T-helper 22 cell (primary cell): ENCODE results near the gene PSME2.
"Not testable (repeated sequence)": the region's sequence is repeated elsewhere in the genome, so short reads cannot be mapped to it uniquely, and the experiment has no call there.

Experiments used
- DNase-seq: peaks from one replicate; pipeline ENCODE4 v3.0.0-alpha.2; 2020; ENCODE audit warnings: low read depth

The PSME2 gene

DNA sequence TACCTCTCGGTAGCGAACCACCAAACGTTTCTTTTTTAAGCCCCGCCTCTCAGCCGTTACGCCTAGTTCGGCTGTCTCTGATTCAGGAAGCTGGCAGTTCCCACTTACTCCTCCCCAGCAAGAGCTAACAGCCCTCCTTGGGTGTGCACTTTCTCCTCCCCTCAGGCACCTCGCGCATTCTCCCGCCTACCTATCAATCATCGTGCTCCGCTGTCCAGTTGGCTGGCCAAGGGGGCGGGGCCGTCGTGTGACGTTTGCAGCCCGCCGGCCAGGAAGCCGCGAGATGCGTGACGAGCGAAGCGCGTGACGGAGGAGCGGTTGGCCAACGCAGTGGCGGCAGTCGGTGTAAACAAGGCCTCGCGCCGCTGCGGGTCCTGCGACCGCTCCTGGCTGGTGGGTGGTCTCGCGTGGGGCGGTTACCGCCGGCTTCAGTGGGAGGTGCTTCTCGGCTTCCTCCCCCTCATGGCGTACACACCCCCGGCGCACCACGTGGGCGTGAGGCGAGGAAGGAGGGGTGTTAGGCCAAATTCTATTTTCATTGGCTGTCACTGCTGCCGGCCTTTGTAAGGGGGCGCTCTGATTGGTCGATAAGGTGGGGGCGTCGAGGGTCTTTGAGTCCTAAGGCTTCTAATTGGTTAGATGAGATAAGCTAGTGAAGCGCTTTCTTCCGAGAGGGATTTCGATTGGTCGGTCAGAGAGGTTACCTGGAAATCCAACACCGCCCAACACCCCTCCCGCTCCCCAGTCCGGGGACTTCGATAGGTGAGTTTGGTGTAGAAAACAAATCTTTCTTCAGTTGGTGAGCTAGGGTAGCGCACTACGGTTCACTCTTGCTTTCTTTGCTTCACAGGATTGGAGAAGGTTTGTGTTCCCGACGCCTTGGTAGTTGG, 31.6 kb downstream of the PSME2 start, which contains the start of the genes DCAF11 and NRL:
TSS of gene DCAF11 (plus strand) at position 246 of the 890 bp plus-strand sequence. CDS start 818 bp downstream, outside the sequence.
TSS of gene NRL (minus strand) at position 418 of the 890 bp plus-strand sequence. CDS start 32,101 bp downstream, outside the sequence.
- DNase-seq = peak; percentile 99

DNA sequence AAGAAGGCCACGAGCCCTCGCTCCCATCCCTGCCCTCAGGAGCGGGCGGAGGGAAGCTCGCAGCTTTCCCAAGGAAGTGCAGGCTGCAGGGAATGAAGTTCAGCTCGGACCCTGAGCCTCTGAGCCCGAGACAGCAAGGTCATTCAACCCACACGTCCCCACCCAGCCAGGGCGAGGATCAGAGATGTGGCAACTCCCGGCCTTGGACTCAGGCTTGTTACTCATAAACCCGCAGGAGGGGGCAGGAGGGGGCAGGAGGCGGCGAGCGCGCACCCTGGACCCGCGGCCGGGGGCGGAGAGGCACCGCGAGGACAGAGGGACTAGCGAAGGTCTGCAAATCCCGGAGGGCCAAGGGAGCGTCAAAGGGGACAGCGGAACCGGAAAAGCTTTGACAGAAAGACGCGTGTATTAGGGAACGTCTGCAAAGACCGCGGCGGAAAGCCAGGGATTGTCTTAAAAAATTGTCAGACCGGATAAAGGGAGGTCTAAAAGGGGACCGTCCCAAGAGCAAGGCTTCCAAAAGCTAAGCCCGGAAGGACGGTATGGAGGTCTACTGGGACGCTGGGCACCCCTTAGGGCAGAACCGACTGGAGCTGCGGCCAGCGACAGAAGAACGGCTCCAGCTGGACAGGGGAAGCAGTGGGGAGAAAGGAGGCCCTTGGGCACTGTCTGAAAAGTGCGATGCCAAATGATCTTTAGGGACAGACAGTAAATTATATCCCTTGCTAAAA, 32.4 kb downstream of the PSME2 start:
- DNase-seq = peak; percentile 73

DNA sequence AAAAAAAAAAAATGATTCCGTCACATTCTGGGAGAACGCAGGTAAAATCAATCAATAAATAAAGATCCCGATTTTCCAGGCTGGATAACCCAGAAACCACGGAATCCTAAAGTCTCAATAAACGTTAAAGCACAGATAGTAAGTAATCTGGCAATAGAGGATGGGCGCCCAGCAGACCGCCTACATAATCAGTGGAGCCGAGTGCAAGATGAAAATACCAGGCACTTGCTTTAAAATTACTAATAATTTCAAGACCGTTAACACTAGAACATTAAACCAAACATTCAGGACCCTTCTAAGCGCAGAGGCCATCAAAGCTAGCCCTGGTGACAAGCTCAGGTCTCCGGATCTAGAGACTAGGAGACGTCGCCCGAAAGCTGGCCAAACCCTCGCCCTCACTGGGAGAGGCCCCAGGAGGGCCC, 33.0 kb downstream of the PSME2 start:
- DNase-seq = no peak

DNA sequence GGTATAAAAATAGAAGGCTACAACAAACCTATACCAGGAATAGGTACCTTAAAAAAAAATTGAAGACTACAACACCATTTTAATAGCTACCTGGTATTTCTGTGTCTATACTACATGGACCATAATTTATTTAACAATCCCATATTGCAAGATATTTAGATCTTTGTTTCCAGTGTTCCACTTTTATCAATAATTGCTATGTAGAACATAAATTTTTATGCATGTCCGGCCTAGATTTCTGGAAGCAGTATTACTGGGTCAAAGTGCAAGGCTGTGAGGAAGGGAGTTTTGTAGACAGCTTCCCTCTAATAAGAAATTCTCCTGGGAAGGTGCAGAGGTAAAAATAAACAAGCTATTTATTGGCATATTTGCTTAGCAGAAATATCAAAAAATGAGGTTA, 35.9 kb downstream of the PSME2 start:
- no peak for DNase-seq

DNA sequence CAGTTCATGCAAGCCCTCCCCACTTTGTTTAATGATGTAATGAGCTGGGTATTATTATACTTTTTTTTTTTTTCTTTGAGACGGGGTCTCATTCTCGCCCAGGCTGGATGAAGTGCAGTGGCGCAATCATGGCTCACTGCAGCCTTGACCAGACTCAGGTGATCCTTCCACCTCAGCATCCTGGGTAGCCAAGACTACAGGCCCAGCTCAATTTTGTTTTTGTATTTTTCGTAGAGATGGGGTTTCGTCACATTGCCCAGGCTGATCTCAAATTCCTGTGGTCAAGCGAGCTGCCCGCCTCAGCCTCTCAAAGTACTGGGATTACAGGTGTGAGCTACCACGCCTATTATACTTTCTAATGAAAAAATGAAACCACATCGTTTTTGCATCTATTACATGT, 36.4 kb downstream of the PSME2 start:
- no peak for DNase-seq

DNA sequence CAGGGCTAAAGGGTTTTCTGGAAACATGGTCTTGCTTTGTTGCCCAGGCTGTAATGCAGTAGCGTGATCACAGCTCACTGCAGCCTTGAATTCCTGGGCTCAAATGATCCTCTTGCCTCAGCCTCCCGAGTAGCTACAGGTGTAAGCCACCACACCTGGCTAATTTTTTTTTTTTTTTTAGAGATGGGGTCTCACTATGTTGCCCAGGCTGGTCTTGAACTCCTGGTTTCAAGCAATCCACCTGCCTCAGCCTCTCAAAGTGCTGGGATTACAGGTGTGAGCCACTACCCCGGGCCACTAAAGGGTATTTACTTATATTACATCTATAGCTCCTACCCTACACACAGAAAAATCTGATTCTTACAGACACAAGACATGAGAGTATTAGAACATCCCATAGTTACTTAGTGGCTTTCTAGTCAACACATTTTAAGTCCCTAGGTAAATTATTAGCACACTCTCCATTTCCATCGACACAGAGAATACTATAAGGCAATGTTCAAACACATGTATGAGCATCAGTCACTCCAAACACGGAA, 38.0 kb downstream of the PSME2 start:
- DNase-seq = no peak

DNA sequence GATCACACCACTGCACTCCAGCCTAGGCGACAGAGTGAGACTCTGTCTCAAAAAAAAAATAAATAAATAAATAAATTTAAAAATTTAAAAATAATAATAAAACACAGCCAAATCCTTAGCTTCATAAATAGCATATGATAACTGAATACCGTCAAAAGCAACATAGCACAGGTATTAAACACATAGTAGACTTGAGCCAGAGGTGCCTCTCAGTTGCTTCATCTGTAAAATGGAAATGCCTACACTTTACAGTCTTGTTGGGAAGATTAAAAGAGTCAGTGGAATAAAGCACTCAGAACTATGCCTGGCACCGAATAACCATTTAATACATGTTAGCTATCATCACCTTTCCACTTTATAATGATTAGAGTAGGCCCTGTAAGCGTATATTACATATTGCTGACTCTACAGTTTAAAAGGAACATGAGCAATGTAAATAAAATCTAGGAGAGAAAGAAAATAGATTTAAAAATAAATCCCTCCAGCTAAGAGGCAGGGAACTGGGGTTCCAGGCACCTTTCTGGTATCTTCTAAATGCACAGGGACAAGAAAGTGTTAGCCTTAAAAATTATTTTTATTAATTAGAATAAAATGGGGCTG, 39.6 kb downstream of the PSME2 start:
- DNase-seq = no peak

DNA sequence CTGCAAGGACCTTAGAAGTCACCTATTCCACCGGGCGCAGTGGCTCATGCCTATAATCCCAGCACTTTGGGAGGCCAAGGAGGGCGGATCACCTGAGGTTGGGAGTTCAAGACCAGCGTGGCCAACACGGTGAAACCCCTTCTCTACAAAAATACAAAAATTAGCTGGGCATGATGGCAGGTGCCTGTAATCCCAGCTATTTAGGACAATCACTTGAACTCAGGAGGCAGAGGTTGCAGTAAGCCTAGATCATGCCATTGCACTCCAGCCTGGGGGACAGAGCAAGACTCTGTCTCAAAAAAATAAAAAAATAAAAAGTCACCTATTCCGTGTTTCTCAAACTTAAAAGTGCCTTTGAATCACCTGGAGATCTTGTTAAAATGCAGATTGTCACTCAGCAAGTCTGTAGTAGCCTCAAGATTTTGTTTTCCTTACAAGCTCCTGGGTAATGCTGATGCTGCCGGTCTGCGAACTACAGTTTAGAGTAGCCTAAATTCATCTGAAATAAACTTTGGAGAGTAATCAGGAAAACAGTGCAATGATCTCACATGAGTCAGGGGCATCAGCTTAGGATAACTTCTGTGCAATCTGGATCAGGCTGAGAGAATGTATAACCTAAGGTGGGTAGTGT, 40.7 kb downstream of the PSME2 start:
- not testable (repeated sequence) for DNase-seq

DNA sequence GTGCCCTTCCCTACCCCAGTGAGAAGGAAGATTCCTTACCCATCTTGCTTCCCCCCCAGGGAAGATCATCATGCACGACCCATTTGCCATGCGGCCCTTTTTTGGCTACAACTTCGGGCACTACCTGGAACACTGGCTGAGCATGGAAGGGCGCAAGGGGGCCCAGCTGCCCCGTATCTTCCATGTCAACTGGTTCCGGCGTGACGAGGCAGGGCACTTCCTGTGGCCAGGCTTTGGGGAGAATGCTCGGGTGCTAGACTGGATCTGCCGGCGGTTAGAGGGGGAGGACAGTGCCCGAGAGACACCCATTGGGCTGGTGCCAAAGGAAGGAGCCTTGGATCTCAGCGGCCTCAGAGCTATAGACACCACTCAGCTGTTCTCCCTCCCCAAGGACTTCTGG, 43.0 kb downstream of the PSME2 start:
- no peak for DNase-seq

DNA sequence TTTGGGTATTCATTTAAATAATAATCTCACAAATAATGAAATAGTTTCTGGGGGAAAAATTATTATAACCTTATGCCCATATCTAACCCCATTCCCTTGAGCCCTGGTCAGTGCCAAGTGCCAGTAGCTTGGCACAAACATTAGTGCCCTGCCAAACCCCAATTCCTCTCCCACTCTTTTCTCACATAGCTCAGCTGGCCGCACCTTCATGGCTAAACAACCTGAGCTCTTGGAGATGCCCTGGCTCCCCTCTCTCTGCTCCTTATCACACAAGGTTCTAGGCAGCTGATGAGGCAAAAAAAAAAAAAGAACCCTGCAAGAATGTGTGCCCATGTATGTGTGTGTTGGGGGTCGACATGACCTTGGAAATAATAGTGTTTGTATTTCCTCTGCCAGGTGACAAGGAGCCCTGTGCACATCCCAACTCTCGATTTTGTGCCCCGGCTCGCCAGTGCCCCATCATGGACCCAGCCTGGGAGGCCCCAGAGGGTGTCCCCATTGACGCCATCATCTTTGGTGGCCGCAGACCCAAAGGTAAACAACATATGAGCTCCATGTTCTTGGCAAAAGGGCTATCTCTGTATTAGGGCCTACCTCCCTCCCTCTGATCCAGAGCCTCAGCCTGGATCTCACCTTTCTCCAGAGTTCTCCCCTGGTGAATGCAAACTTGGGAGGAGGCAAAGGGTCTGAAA, 43.9 kb downstream of the PSME2 start:
- no peak for DNase-seq

DNA sequence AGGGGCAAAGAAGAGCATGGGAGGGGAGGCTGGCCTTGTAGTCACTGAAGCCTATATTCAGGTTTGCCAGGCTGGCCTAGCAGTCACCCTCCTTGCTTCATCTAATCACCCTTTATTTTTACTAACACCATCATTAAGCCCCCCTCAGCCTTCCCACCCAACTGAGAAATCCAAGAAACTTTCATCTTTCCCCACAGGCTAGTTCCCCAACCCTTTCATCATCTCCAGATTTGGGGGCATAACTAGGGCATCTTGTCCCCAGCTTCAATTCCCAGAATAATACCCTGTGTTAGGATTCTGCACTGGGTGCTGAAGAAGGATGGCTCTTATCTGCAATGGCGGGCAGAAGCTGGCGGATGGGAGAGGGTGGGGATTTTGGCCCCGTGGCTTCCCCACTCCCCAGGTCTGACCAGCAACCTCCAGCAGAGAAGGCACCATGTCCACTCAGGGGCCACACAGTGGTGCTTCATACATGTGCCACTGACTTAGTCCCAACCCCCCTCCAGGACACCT, 45.4 kb downstream of the PSME2 start:
- DNase-seq = no peak

DNA sequence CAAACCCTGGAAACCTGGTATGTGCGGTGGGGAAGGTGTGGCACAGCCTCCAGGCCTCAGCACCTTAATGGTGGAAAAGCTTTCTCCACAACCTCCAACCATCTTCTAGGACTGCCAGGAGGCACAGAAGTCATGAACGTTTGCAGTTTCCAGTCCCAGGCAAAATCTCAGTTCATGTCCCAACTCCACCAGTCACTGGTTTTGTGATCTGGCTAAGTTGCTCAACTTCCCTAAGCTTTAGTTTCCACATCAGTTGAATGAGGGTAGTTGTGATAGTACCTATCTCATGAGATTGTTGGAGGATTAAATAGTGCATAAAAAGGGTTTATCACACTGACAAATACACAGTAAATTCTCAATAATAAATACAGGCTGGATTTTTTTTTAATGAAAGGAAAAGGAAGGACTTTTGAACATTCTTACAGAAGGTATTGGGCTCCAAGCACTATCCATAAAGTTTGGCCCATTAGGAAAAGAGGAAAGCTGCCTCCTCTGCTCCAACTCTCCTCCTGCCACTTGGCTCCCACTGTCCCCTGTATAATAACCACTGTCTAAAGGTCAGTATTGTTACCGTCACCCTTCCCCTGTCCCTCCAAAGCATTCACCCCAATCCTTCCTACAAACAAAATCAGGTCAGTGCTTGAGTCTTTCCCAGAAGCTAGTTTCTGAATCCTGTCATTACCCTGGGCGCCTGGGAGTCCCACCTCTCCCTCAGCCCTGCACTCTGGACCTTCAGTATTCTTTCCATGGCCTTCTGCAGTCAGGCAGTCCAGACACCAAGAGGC, 46.0 kb downstream of the PSME2 start:
- no peak for DNase-seq

DNA sequence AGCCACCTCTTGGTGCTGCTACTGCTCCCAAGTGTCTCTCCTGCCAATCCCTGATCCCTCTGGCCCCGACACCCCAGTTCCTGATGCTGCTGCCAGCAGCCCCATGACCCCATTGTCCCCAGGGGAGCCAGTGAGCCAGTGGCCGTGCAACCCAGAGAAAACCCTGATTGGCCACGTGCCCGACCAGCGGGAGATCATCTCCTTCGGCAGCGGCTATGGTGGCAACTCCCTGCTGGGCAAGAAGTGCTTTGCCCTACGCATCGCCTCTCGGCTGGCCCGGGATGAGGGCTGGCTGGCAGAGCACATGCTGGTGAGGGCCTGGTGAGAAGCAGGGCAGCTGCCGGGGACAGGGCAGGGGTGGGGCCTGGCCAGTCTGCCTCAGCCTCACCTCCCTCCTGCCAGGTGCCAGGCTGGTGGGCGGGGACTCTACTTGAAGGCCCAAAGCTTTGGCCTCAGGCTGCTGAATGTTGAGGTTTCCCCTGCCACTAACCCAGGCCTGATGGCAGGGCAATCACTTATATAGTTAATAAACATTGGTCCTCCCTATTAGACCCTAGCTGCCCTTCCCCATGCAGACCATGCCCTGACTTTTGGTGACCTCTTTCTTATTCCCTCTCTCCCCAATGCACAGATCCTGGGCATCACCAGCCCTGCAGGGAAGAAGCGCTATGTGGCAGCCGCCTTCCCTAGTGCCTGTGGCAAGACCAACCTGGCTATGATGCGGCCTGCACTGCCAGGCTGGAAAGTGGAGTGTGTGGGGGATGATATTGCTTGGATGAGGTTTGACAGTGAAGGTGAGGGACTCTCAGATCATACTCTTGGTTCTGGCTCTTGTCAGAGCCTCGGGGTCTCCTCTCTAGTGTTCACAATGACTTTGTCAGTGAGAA, 47.2 kb downstream of the PSME2 start:
- DNase-seq = no peak

DNA sequence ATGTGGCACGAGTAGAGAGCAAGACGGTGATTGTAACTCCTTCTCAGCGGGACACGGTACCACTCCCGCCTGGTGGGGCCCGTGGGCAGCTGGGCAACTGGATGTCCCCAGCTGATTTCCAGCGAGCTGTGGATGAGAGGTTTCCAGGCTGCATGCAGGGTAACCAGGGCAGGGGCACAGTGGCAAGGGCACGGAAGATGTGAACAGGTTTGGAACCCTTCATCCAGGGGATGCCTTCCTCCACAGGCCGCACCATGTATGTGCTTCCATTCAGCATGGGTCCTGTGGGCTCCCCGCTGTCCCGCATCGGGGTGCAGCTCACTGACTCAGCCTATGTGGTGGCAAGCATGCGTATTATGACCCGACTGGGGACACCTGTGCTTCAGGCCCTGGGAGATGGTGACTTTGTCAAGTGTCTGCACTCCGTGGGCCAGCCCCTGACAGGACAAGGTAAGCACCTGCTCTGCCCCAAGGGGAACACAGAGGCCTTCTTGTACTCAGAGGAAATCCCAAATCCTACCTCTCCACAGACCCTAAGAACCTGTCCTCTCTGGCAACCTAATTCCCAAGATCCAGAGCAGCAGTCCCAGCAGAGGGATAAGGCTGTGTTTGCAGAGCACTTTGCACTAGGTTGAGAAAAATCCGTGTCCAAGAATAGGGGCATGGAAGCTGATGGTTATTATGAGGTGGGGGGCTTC, 48.0 kb downstream of the PSME2 start:
- DNase-seq = no peak

DNA sequence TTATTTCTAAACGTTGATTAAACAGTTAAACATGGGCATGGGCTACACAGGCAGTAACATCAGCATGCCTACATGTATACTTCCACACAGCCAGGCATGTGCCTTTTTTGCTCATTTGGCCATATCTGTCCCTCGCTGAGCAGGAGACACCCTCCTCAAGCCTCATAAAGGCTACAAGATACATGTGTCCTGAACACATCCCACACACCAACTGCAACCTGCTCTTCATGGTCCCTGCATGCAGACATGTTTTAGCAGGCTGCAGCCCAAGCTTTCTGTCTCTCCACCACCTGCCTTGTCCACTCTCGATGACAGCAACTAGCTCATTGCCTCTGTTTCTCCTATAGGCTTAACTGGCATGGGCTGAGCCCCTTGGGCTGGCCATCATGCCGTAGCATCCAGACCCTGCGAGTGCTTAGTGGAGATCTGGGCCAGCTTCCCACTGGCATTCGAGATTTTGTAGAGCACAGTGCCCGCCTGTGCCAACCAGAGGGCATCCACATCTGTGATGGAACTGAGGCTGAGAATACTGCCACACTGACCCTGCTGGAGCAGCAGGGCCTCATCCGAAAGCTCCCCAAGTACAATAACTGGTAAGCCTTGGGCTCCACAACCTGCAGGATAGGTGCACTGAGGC, 49.7 kb downstream of the PSME2 start:
- DNase-seq = no peak

DNA sequence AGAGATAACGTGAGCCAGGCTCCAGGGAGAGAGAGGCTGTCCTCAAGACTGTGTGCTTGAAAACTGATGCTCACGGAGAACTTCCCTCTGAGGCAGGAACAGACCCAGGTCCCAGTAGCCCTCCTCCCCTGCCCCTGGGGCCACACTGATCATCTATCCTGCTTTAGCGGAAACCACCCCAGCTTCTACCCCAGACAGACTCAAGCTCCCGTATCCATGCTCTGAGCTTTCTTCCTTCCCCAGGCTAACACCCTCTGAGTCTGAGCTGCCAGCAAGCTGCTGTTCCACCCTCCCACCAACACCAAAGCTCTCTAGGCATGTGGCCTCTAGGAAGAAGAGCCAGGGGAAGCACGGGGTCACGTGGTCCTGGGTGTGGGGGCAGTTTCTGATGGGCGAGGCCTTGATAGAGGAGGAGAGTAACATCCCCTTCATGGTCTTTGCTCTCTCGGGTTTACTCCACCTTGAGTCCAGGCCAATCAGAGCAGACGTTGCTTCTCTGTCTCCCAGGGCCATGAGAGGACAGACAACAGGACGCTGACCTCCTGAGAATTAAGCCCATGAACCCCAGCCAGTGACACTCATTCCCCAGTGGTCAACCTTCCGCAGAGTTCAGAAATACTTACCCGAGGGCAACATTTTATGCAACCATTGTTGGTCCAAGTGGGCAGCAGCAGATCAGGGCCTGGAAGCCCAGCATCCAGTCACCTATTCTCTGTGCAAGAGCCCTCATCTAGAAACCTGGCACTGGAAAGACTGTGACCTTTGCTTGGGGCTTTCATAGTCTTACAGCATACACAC, 50.9 kb downstream of the PSME2 start:
- DNase-seq = no peak

DNA sequence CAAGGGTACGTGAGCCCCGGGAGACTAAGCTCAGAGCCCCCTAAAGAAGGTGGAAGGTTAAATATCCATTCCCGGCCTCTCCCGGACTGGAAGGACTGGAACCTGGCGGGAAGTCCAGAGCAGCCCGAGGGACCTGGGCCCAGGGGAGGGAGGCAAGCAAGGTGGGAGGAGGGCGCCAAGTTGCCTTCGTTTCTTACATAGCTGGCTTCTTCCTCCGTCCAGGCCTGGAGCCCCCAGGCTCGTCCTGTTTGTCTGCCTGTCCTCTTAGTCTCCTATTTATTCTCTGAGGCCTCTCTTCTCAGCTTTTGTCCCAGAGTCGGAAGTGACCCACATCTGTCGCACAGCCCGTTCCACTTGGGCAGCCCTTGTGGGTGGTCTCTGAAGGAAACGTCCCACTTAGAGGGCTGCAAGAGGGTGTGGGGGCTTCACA, 51.6 kb downstream of the PSME2 start:
- no peak for DNase-seq
